GM12873 (cell line): Measurements from ENCODE around the gene KIAA0825.

Experiments used
- CTCF ChIP-seq: IDR thresholded peaks from 2 replicates; pipeline ENCODE4 v1.5.1; 2012; ENCODE audit warnings: low read depth, mild to moderate bottlenecking, moderate library complexity, low read length, control low read depth; ENCODE audit not compliant: insufficient read depth; ENCODE audit errors: missing control alignments

Gene KIAA0825

GRCh38 chr5:94240596-94240992, 377.8 kb downstream of the KIAA0825 start:
- TF ChIP-seq CTCF, result no peak

- TF ChIP-seq CTCF, result no peak
Observed at GRCh38 chr5:94240134-94240533, 378.3 kb downstream of the KIAA0825 start.

- TF ChIP-seq CTCF, result no peak
Observed at GRCh38 chr5:94239266-94239665, 379.1 kb downstream of the KIAA0825 start.

- TF ChIP-seq CTCF, result no peak
Observed at GRCh38 chr5:94234987-94235386, 383.4 kb downstream of the KIAA0825 start.

GRCh38 chr5:94228791-94229190, 389.6 kb downstream of the KIAA0825 start:
- TF ChIP-seq CTCF, result no peak

GRCh38 chr5:94223235-94223634, 395.2 kb downstream of the KIAA0825 start:
- TF ChIP-seq CTCF, result no peak

- no peak for TF ChIP-seq CTCF
Observed at GRCh38 chr5:94218374-94218773, 400.0 kb downstream of the KIAA0825 start.
